ENCODE results near the gene PPP1R37. TPM values are rescaled to one million over a fixed set of nuclear protein-coding genes. Genes with fewer than 3 reads are reported as not detected.

Gene PPP1R37
- total and polyA plus RNA-seq, 2 of the 13 experiments (the other 11 are each of a cell fraction or from before 2014, with no cell fraction given) = 9.0 to 14.3 TPM

DNA sequence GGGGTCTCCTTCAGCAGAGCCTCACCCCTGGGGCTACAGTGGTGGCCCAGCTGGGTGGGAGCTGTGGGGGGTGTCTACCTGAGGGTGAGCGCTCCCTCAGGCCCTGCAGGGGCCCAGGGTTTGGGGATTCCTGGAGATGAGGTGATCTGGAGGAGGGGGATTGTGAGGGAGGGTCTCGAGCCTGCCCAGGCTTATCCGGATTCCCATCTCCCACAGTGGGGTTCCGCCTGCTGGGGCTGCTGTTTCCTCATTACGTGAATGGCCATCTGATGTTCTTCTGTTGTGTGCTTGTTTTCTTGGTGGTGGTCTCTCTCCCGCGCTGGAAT lies 4.4 kb downstream of the PPP1R37 start (continued):
- TF ChIP-seq SETDB1 (CRISPR knock-in tag; IDR thresholded peaks at IDR 0.05; ENCODE audit: borderline replicate concordance) (no peak), ZEB1 (IDR thresholded peaks at IDR 0.05; ENCODE audit: insufficient replicate concordance, low read depth) (peak; percentile 13), KAT2B (IDR thresholded peaks at IDR 0.05; ENCODE audit: borderline replicate concordance, low read depth, low read length) (no peak), AGO2 (optimal IDR thresholded peaks at IDR 0.05; ENCODE audit: low read depth, low read length) (peak; percentile 10), TGIF2 (CRISPR knock-in tag; IDR thresholded peaks at IDR 0.05) (no peak), MED1 (CRISPR knock-in tag; IDR thresholded peaks at IDR 0.05) (no peak), ZNF383 (CRISPR knock-in tag; IDR thresholded peaks at IDR 0.05; ENCODE audit: borderline replicate concordance) (no peak), ZNF570 (CRISPR knock-in tag; IDR thresholded peaks at IDR 0.05; ENCODE audit: borderline replicate concordance) (no peak), GTF2F1 (IDR thresholded peaks at IDR 0.05; ENCODE audit: low read length) (no peak), BCL3 (CRISPR knock-in tag; IDR thresholded peaks at IDR 0.05) (no peak), ETV5 (CRISPR knock-in tag; IDR thresholded peaks at IDR 0.05; ENCODE audit: borderline replicate concordance) (no peak), RARA (CRISPR knock-in tag; IDR thresholded peaks at IDR 0.05) (0 out of 2 replicates have a peak, but pooled peaks have one; percentile 35), ZBTB4 (CRISPR knock-in tag; IDR thresholded peaks at IDR 0.05; ENCODE audit: borderline replicate concordance) (no peak), NONO (IDR thresholded peaks at IDR 0.05) (no peak), NONO (CRISPR knock-in tag; conservative IDR thresholded peaks at IDR 0.05) (no peak; the same call in 1 of the 2 replicates), ZNF552 (CRISPR knock-in tag; IDR thresholded peaks at IDR 0.05; ENCODE audit: borderline replicate concordance) (no peak), ZFP41 (CRISPR knock-in tag; IDR thresholded peaks at IDR 0.05; ENCODE audit: borderline replicate concordance) (no peak), KLF16 (CRISPR knock-in tag; IDR thresholded peaks at IDR 0.05) (0 out of 4 replicates have a peak, but pooled peaks of 1 of the 2 experiments have one; percentile 31), SIX1 (CRISPR knock-in tag; IDR thresholded peaks at IDR 0.05; ENCODE audit: borderline replicate concordance) (no peak), FOXO1 (CRISPR knock-in tag; IDR thresholded peaks at IDR 0.05) (peak; percentile 52; the same call in 1 of the 2 replicates), GATA4 (IDR thresholded peaks at IDR 0.05; ENCODE audit: borderline replicate concordance, low read depth) (no peak), FOXK1 (CRISPR knock-in tag; IDR thresholded peaks at IDR 0.05; ENCODE audit: borderline replicate concordance, low read depth) (0 out of 2 replicates have a peak, but pooled peaks have one; percentile 17), MTERF4 (CRISPR knock-in tag; IDR thresholded peaks at IDR 0.05) (no peak)
- TF ChIP-seq, protein P1, sequence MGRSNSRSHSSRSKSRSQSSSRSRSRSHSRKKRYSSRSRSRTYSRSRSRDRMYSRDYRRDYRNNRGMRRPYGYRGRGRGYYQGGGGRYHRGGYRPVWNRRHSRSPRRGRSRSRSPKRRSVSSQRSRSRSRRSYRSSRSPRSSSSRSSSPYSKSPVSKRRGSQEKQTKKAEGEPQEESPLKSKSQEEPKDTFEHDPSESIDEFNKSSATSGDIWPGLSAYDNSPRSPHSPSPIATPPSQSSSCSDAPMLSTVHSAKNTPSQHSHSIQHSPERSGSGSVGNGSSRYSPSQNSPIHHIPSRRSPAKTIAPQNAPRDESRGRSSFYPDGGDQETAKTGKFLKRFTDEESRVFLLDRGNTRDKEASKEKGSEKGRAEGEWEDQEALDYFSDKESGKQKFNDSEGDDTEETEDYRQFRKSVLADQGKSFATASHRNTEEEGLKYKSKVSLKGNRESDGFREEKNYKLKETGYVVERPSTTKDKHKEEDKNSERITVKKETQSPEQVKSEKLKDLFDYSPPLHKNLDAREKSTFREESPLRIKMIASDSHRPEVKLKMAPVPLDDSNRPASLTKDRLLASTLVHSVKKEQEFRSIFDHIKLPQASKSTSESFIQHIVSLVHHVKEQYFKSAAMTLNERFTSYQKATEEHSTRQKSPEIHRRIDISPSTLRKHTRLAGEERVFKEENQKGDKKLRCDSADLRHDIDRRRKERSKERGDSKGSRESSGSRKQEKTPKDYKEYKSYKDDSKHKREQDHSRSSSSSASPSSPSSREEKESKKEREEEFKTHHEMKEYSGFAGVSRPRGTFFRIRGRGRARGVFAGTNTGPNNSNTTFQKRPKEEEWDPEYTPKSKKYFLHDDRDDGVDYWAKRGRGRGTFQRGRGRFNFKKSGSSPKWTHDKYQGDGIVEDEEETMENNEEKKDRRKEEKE (IDR thresholded peaks at IDR 0.05) = no peak

Measured in HepG2 (cell line).